Measurements from ENCODE around the gene SH2D4B.

The SH2D4B gene

DNA sequence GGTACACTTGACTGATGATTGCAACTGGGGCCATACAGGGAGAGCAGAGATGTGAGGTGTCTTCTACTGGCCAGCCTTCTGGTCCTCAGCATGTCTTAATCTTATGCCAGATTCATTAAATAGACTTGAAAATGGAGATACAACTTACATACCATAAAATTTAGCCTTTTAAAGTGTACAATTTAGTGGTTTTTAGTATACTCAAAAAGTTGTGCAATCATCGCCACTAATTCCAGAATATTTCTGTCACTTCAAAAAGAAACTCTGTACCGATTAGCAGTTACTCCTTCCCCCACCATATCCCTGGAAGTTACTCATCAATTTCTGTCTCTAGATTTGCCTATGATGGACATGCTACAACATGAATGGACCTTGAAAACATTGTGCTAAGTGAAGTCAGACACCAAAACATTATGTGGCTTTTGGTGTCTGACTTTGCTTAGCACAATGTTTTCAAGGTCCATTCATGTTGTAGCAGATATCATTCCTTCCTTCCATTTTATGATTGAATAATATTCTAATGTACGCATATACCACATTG is 53.0 kb downstream of the SH2D4B start:
- no peak for DNase-seq (ENCODE audit: low spot score)

DNA sequence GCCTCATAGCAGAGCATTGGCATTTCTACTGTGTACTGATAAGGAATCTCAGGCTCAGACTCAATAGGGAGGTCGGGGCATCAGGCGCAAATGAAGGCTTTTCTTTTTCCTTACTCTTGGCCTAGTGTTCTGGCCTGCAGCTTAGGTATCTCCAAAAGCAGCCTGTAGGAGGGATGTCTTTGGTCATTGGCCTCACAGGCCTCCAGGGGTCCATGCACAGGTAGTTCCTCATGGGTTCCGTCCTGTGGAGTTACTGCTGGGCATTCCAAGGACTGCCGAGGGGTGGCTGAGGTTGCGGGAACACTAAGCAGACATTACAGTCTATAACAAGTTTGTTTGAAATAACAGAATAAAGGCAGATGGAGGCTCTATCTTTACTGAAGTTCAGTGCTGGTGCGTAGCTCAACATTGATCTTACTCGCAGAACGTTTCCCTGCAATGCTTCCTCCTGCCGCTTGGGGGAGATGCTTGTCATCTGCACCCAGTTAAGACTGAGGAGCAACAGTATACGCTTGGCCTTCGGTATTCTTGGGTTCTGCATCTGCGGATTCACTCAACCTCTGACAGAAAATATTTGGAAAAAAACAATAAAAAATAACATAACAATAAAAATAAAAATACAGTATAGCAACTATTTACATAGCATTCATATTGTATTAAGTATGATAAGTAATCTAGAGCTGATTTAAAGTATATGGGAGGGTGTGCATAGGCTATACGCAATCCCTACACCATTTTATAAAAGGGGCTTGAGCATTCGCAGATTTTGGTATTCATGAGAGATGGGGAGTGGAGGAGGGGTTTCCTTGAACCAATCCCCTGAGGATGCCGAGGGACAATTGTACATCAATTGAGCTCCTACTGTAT is 58.9 kb downstream of the SH2D4B start:
- peak; percentile 65 for DNase-seq (ENCODE audit: low spot score)

- DNase-seq (ENCODE audit: low spot score): no peak
Measured at GRCh38 chr10:80598084-80598798, 60.5 kb downstream of the SH2D4B start.

DNA sequence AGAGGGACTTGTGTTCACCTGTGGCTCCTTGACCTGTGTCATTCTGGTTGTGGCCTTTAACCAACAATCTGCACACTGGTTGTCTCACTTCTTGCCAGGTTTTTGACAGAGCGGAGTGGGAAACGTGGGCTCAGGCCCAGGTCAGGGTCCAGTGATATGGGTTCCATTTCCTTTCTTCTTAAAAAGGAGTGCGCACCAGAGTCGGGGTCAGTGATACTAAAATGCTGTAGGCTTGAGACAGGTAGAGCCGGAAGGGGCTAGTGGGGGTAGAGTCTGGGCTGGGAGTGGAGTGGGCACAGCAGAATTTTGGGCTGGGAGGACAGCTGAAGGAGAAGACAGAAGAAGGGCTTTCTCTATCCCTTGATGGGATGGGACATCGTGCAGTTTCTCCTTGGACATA is 61.2 kb downstream of the SH2D4B start:
- no peak for DNase-seq (ENCODE audit: low spot score)

GRCh38 chr10:80599424-80599847 is 61.7 kb downstream of the SH2D4B start:
- peak; percentile 6 for DNase-seq (ENCODE audit: low spot score)

GRCh38 chr10:80600256-80600655 is 62.6 kb downstream of the SH2D4B start:
- DNase-seq (ENCODE audit: low spot score): no peak

DNA sequence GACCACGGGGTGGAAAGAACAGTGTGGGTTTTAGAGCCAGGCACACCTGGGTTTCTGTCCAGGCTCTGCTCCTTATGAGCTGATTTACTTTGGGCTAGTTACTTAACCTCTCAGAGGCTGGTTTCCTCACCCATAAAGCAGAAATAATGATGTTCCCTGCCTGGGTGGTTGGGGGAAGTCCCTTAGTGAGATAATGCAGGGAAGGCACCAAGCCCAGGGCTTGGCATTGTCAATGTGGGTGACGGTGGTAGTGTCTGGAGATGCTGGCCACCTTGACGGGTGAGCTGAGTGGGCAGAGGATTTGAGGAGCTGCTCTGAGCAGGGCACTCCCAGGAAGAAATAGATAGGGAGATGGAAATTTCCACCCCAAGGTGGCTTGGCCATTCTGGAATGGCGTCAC is 65.2 kb downstream of the SH2D4B start:
- DNase-seq (ENCODE audit: low spot score): no peak

DNA sequence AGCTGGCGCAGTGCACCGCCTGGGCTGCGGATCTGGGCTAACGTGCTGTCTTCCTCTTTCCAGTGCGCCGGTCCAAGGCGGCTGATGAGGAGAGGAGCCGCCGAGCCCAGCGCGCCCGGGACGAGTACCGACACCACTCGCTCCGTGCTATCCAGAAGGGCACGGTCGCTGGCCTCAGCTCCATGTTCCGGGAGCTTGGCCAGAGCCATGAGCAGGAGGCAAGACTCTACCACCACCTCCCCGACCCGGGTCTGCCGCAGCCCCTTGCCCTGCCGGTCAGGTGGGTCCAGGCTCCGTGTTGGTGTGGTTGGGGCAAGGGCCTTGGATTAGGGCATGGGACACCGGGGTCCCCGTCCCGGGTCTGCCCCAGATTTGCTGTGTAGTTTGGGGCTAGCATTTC is 65.8 kb downstream of the SH2D4B start:
- no peak for DNase-seq (ENCODE audit: low spot score)

DNA sequence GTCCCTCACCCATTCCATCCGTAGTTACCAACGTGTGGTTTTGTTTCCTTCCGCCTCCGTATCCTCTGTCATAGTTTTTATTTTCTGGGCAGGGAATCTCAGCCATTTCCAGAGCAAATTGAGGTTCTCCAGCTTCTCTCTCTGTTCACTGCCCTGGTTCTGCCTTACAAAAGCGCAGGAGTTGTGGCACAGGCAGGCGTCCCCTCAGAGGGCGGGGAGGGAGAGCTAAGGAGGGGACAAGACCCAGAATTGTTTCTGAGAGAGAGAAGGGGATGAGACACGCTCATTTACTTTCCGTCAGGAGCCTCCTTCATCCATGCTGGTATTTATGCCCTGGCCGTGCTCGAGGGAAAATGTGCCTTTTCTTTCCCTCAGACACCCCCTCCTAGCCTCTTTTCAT is 71.0 kb downstream of the SH2D4B start:
- DNase-seq (ENCODE audit: low spot score): no peak

GRCh38 chr10:80609331-80609730 is 71.6 kb downstream of the SH2D4B start:
- no peak for DNase-seq (ENCODE audit: low spot score)

GRCh38 chr10:80611481-80612185 is 73.9 kb downstream of the SH2D4B start:
- no peak for DNase-seq (ENCODE audit: low spot score)

DNA sequence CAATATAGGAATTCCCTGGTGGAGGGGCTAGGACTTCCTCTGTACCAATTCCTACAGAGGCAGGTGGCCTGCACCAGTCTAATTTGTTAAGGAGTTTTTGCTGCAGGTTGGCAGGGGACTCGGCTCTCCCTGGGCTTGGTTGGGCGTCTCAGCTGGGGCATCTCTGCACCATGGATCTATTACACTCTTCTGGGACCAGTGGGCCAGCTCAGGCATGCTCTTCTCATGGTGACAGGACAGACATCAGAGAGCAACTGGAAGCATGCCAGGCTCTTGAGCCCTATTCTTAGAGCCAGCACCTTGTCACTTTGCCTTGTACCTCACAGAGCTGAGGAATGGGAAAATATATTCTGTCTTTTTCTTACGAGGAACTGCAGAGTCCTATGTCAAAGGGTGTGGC is 74.6 kb downstream of the SH2D4B start:
- no peak for DNase-seq (ENCODE audit: low spot score)

DNA sequence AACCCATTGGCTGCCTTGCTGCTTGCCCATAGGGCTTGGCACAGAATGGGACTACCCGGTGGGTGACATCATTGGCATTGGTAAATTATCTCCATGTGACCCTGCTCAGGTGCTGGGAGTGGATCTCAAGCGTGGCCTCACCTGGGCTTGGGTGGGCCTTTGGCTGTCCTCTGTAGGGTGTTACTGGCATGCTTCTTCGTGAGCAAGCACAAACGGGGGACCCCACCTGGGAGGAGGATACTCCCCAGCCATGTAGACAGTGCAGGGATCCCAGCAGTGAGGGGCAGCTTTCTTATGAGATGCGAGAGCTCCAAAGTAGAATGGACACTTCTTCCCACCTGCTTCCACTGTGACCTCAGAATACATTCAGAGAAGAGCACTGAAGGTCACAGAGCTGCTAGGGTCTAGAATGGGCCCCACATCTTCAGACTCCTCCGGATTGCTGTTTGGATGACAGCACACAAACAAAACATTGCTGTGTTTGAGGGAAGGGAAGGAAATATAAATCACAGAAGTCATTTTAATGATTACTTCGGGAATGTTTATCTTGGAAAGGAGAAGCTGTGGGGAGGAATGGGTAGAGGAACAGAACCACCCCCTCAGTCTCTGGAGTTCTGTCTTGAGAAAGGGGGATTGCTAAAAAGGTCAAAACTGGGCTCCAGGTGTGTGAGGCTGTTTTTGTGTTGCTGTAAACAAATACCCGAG is 75.9 kb downstream of the SH2D4B start:
- no peak for DNase-seq (ENCODE audit: low spot score)

DNA sequence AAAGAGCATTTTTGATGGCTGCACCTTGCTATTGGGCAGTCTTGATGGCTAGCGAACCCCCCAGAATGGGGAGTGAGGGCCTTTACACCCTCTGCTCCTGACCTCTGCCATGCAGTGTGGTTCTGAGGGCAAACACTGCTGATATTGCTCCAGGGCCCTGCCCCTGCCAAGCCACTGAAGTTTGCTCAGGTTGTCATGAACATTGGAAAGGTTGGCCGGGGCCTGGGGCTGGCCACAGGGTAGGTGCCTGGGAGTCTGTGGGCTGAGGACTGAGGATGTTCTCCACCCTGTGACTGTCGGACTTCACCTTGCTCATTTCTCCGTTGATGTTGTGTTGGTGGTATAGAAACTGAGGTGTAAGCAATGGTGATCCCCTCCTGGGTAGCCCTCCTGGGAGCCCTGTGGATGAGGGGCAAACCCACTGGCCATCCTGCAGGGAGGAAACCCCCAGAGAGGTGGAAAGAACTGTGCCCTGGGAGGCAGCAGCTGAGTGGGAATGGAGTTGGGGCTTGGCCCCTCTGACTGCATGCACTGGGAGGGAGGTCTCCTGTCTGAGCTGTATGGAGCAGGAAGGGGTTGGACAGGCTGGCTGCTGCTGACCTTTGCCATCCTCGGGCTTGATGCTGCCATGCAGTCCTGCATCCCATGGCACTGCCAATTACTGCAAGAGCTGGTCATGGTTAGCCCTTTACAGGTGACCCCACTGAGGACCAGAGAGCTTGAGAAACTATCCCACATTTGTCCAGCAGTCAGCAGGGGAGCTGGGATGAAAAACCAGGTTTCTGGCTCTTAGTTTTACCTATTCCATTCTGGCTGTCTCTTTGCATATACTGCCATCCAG is 77.1 kb downstream of the SH2D4B start:
- no peak for DNase-seq (ENCODE audit: low spot score)

DNA sequence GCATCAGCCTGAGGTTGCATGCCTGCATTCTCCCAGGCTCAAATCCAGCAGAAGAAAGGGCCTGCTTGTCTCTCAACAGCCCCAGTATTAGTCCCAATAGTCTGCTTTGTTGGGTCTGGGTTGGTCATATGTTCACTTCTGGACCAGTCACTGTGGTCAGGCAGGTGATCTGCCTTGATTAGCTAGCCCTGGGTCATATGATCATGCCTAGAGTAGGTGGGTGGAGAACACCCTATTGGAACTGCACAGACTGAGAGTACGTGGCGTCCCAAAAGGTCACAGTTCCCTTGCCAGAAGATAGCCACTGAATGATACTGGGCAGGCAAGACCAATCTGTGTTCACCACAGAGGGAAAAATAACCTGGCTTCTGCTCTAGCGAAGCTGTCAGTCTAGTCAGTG is 80.1 kb downstream of the SH2D4B start:
- DNase-seq (ENCODE audit: low spot score): no peak

DNA sequence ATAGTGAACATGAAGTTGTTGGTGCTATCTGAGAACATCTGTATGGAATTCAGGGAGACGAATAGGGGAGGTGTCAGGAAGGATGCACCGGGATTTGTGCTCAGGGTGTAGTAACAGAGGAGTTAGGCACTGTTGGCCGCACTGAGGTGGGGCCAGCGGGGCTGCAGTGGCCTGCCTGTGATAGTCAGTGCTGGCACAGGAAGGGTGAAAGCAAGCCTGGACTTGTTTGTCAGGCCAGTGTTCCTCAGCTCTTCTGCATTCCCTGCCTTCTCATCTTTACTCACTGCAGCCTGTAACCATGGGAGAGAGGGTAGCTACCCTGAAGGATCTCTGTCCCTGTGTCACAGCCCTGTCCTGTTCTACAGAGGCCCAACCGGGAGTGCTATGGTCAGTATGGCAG is 81.3 kb downstream of the SH2D4B start:
- no peak for DNase-seq (ENCODE audit: low spot score)

- no peak for DNase-seq (ENCODE audit: low spot score)
Measured at GRCh38 chr10:80622153-80622552, 84.5 kb downstream of the SH2D4B start.

DNA sequence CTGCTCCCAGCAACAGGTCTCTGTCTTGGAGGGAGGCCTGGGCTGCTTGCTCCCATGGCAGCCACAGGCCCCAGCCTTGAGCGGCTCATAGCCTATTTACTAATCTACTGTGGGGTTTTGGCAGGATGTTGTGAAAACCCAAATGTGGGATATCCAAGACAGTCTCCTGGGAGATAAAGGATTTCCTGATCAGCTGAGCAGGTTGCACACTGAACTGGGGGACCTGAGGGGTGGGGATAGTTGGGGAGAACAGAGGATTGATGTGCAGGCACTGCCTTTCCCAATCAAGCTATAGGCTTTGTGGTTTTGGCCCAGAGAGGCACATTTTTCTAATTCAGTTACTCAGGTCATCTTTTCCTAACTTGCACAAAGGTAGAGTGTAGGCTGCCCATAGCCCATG is 92.6 kb downstream of the SH2D4B start:
- DNase-seq (ENCODE audit: low spot score): no peak

- DNase-seq (ENCODE audit: low spot score): no peak
Measured at GRCh38 chr10:80632742-80633141, 95.0 kb downstream of the SH2D4B start.

GRCh38 chr10:80633383-80633860 is 95.7 kb downstream of the SH2D4B start:
- no peak for DNase-seq (ENCODE audit: low spot score)

DNA sequence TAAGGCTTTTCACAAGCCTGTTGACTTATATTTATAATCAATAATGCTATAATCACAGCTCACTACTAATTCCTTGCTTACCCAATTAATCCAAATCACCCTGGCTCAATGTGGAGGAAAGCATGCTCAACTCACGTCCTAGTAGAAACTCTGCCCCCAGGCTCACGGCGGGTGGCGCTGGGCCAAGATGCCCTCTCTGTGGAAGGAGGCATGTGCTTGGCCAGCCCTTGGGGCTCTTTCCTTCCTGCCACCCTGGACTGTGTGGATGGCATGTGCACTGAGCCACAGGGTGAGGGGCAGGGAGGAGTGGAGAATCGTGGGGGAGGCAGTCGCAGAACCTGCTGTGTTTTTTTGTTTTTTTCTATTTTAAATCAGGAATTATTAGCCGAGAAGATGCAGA is 96.2 kb downstream of the SH2D4B start:
- no peak for DNase-seq (ENCODE audit: low spot score)
